Lower leg skin (tissue), 3 donors: ENCODE data around the gene GABBR2.

ENCODE experiments used
- POLR2A ChIP-seq, 2 donors: fragments of 450-650 bp; IDR thresholded peaks; one replicate each; pipeline ENCODE4 v1.6.1; 2016 to 2017; ENCODE audit warnings: antibody characterized with exemption in 2 of 2, mild to moderate bottlenecking in 1 of 2, moderate library complexity in 1 of 2
- TF ChIP-seq, protein P1 (sequence below), 3 donors: fragments of 450-650 bp; IDR thresholded peaks; one replicate each; pipeline ENCODE4 v1.5.1; 2016; ENCODE audit warnings: antibody characterized with exemption in 3 of 3, mild to moderate bottlenecking in 3 of 3, moderate library complexity in 2 of 3

DNA sequence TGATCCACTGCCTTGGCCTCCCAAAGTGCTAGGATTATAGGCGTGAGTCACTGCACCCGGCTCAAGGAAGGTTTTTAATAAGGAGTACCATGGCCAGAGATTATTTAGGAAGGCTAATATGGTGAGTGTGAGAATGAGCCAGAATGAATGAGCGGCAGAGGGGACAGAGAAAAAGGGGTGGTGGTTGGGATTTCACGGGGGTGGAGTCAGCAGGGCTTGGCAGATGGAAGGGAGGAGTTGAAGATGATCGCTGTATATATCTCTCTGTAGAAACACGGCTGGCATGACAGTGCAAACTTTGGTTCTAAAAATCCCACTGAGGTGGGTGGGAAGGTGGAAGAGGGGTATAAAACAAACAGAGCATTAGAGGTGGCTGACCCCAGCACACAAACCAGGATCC lies 276.6 kb downstream of the GABBR2 start:
- TF ChIP-seq, protein P1, sequence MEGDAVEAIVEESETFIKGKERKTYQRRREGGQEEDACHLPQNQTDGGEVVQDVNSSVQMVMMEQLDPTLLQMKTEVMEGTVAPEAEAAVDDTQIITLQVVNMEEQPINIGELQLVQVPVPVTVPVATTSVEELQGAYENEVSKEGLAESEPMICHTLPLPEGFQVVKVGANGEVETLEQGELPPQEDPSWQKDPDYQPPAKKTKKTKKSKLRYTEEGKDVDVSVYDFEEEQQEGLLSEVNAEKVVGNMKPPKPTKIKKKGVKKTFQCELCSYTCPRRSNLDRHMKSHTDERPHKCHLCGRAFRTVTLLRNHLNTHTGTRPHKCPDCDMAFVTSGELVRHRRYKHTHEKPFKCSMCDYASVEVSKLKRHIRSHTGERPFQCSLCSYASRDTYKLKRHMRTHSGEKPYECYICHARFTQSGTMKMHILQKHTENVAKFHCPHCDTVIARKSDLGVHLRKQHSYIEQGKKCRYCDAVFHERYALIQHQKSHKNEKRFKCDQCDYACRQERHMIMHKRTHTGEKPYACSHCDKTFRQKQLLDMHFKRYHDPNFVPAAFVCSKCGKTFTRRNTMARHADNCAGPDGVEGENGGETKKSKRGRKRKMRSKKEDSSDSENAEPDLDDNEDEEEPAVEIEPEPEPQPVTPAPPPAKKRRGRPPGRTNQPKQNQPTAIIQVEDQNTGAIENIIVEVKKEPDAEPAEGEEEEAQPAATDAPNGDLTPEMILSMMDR (IDR thresholded peaks at IDR 0.05): no peak
- TF ChIP-seq POLR2A (IDR thresholded peaks at IDR 0.05): no peak
